ENCODE data around the gene PHF23.
"Not testable (repeated sequence)": the region's sequence is repeated elsewhere in the genome, so short reads cannot be mapped to it uniquely, and the experiment has no call there.

- not testable (repeated sequence) for TF ChIP-seq CTCF, POLR2AphosphoS5 (IDR thresholded peaks at IDR 0.05)
Measured at GRCh38 chr17:7243838-7244237, 4.6 kb upstream of the PHF23 start.
